ENCODE measurements around the gene CNOT2. TPM values are rescaled to one million over a fixed set of nuclear protein-coding genes. Genes with fewer than 3 reads are reported as not detected.

The CNOT2 gene
- total RNA-seq, 4 donors from 2014 or later: 117 to 141 (median 122) TPM

DNA sequence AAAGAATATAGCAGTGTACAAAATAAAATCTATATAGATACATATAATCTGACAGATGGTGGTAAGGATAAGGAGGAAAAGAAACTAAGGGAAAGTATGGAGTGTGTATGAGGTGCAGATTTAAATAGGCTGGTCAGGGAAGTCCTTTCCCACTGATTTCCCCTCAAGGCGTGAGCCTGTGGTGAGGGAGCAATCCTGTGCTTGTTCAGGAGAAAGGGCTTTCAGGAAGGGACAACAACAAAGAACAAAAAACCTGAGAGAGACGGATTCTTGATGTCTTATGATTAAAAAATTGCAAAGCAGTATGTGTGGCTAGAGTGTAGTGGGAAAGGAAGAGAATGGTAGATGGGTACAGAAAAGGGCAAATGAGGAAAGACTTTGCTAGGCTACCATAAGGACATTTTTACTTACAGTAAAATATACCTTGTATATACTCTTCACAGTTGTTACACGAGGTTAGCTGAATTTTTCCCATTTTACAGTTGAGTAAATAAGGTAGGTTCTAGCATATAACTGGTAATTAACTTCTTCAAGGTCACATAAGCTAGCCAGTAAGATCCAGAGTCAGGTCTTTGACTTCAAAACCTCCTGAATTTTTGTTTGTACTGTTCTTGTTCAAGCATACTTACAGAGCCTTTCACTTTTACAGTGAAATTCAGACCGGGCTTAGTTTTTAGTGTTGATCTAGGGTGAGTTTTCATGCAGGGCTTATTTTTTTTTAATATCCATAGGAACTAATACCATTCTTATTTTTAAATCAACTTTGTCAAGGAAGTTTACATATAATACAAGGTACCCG is 15.6 kb downstream of the CNOT2 start:
- WGBS, 2 donors: 77 to 81% methylated on average over 5 of the region's 5 CpGs
- no peak overlapping the region for H3K4me3 ChIP-seq (ENCODE audit: low read depth, poor library complexity, severe bottlenecking)
- no peak for TF ChIP-seq POLR2A (IDR thresholded peaks at IDR 0.05)
- TF ChIP-seq, protein P1, sequence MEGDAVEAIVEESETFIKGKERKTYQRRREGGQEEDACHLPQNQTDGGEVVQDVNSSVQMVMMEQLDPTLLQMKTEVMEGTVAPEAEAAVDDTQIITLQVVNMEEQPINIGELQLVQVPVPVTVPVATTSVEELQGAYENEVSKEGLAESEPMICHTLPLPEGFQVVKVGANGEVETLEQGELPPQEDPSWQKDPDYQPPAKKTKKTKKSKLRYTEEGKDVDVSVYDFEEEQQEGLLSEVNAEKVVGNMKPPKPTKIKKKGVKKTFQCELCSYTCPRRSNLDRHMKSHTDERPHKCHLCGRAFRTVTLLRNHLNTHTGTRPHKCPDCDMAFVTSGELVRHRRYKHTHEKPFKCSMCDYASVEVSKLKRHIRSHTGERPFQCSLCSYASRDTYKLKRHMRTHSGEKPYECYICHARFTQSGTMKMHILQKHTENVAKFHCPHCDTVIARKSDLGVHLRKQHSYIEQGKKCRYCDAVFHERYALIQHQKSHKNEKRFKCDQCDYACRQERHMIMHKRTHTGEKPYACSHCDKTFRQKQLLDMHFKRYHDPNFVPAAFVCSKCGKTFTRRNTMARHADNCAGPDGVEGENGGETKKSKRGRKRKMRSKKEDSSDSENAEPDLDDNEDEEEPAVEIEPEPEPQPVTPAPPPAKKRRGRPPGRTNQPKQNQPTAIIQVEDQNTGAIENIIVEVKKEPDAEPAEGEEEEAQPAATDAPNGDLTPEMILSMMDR (IDR thresholded peaks at IDR 0.05): no peak
- DNase-seq (ENCODE audit: low spot score in 2 of 2): no peak
- intact Hi-C loops (cut with DNase I; ENCODE audit: low total_unique reads): no loop called here

DNA sequence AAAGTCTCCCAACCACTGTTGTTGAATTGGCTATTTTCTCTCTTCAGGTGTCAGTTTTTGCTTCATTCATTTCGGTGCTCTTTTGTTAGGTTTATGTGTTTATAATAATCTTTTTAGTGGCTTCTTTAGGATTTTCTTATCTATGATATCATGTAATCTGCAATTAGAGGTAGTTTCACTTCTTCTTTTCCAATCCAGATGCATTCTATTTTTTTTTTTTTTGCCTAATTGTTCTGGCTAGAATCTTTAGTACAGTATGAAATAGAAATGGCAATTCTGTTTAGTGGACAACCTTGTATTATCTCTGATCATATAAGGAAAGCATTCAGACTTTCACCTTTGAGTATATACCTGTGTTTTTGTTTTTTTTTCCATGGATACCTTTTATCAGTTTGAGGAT is 17.4 kb downstream of the CNOT2 start:
- WGBS, 2 donors: 74 to 96% methylated on average over 1 of the region's 1 CpG
- intact Hi-C loops (cut with DNase I; ENCODE audit: low total_unique reads): no loop called here
- H3K4me3 ChIP-seq (ENCODE audit: low read depth, poor library complexity, severe bottlenecking): no peak overlapping the region
- no peak for DNase-seq (ENCODE audit: low spot score in 2 of 2)
- TF ChIP-seq POLR2A (IDR thresholded peaks at IDR 0.05): no peak
- TF ChIP-seq, protein P1 (IDR thresholded peaks at IDR 0.05): no peak

DNA sequence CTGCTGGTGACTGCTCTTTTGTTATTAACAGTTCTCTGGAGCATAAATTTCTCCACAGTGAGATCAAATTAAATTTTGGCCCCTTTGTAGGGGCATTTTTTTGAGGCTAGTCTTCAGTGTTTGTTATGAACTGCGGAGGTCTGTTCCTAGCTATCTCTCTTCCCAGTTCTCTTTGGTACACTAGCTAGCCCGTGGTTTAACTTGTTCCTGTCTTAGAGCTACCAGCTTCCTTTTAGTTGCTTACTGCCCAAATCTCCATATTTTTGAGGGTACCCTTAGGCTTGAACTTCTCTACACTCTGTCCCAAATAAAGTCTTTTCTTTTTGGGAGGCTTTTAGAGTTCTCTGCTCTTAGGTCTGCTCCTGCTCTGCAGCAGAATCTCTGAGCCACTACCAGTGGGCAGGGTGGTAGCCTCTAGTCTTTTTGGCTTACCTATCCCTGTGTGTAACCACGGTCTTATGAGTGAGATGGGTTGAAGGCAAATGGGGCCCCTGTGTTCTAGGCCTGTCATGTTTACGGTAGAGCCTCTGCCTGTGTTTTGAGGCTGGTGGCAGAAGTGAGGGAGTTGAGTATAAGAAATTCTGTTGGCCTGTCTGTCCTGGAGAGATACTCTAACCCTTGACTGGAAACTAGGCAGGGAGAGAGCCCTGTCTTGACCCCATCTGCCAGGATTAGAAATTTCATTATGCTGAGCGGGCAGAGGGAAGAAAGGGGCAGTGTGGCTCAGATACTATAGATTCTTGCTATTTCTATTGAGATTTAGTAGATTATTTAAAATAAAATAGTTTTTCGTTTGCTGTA is 21.0 kb downstream of the CNOT2 start:
- 89 to 92% methylated on average over 6 of the region's 6 CpGs for WGBS, 2 donors
- no peak for DNase-seq (ENCODE audit: low spot score in 2 of 2)
- no peak overlapping the region for H3K4me3 ChIP-seq (ENCODE audit: low read depth, poor library complexity, severe bottlenecking)
- no peak for TF ChIP-seq POLR2A (IDR thresholded peaks at IDR 0.05)
- TF ChIP-seq, protein P1 (IDR thresholded peaks at IDR 0.05): no peak
- intact Hi-C loops (cut with DNase I; ENCODE audit: low total_unique reads): no loop called here

DNA sequence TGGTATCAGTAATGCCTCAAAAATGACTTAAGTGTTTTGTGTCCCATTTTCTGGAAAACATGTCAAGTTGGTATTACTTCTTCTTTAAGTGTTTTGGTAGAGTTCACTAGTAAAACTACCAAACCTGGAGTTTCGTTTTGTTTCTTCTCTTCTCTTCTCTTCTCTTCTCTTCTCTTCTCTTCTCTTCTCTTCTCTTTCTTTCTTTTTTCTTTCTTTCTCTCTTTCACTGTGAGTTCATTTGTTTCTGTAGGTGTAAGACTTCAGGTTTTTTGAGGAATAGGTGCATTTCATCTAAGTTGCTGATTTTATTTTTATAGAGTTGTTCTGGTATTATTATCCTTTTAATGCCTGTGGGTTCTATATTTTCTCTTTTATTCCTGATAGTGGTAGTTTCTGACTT is 21.9 kb downstream of the CNOT2 start:
- DNase-seq (ENCODE audit: low spot score in 2 of 2): no peak
- TF ChIP-seq, protein P1 (IDR thresholded peaks at IDR 0.05): no peak
- TF ChIP-seq POLR2A (IDR thresholded peaks at IDR 0.05): no peak
- H3K4me3 ChIP-seq (ENCODE audit: low read depth, poor library complexity, severe bottlenecking): no peak overlapping the region
- intact Hi-C loops (cut with DNase I; ENCODE audit: low total_unique reads): no loop called here
- WGBS, 2 donors: 81 to 89% methylated on average over 1 of the region's 1 CpG

- TF ChIP-seq, protein P1 (IDR thresholded peaks at IDR 0.05): no peak
- no peak for TF ChIP-seq POLR2A (IDR thresholded peaks at IDR 0.05)
- WGBS, 2 donors: 90 to 91% methylated on average over 1 of the region's 1 CpG
- H3K4me3 ChIP-seq (ENCODE audit: low read depth, poor library complexity, severe bottlenecking): no peak overlapping the region
- no peak for DNase-seq (ENCODE audit: low spot score in 2 of 2)
- intact Hi-C loops (cut with DNase I; ENCODE audit: low total_unique reads): no loop called here
These were observed 24.3 kb downstream of the CNOT2 start for GRCh38 chr12:70267550-70267949.
